ENCODE measurements around the gene RHOBTB3.

DNA sequence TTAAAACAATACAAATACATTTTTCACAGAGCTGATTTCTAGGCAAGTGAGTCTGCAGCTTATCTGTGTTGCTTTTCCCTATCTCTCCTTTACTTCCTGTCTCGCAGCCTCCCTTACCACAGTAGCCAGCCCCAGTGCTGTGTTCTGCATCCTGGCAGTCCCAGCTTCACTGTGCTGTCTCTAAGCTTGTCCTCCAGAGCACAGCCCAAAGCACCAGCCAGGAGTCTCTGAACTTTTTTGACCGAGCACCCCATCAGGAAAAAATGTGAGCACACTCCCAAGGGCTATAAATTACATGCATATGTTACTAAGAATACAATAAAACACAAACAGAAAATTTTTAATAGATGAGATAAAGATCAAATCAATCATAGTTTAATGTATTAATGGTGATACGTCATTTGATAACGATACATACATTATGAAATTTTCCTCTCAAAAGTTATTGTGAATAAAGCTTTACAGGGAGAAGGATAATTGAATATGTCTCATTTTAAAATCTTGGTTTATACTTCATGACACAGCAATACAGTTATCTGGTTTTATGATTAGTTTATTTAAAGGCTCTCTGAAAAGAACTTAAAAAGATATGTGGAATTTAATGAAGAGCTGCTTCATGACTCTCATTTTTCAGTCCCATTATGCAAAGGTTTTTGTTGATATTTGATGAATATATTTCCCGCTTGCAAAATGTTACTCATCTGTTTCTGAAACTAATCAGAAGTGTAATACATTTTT is 7.3 kb upstream of the RHOBTB3 start:
- TF ChIP-seq CHD4 (IDR thresholded peaks at IDR 0.05; ENCODE audit: borderline replicate concordance) (no peak), BHLHE40 (IDR thresholded peaks at IDR 0.05; ENCODE audit: low read depth, low read length) (no peak), POLR2A (IDR thresholded peaks at IDR 0.05; ENCODE audit: low read length) (no peak), CEBPB (IDR thresholded peaks at IDR 0.05) (no peak), KDM5A (IDR thresholded peaks at IDR 0.05) (no peak)
- TF ChIP-seq, protein P1, sequence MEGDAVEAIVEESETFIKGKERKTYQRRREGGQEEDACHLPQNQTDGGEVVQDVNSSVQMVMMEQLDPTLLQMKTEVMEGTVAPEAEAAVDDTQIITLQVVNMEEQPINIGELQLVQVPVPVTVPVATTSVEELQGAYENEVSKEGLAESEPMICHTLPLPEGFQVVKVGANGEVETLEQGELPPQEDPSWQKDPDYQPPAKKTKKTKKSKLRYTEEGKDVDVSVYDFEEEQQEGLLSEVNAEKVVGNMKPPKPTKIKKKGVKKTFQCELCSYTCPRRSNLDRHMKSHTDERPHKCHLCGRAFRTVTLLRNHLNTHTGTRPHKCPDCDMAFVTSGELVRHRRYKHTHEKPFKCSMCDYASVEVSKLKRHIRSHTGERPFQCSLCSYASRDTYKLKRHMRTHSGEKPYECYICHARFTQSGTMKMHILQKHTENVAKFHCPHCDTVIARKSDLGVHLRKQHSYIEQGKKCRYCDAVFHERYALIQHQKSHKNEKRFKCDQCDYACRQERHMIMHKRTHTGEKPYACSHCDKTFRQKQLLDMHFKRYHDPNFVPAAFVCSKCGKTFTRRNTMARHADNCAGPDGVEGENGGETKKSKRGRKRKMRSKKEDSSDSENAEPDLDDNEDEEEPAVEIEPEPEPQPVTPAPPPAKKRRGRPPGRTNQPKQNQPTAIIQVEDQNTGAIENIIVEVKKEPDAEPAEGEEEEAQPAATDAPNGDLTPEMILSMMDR (IDR thresholded peaks at IDR 0.05), result no peak
- TF ChIP-seq, protein P2, sequence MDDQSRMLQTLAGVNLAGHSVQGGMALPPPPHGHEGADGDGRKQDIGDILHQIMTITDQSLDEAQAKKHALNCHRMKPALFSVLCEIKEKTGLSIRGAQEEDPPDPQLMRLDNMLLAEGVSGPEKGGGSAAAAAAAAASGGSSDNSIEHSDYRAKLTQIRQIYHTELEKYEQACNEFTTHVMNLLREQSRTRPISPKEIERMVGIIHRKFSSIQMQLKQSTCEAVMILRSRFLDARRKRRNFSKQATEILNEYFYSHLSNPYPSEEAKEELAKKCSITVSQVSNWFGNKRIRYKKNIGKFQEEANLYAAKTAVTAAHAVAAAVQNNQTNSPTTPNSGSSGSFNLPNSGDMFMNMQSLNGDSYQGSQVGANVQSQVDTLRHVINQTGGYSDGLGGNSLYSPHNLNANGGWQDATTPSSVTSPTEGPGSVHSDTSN (IDR thresholded peaks at IDR 0.05), result no peak
- TF ChIP-seq, protein P3, sequence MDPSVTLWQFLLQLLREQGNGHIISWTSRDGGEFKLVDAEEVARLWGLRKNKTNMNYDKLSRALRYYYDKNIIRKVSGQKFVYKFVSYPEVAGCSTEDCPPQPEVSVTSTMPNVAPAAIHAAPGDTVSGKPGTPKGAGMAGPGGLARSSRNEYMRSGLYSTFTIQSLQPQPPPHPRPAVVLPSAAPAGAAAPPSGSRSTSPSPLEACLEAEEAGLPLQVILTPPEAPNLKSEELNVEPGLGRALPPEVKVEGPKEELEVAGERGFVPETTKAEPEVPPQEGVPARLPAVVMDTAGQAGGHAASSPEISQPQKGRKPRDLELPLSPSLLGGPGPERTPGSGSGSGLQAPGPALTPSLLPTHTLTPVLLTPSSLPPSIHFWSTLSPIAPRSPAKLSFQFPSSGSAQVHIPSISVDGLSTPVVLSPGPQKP (IDR thresholded peaks at IDR 0.05; ENCODE audit: low read depth, low read length), result no peak

Measured in A549 (cell line).